NCI-H2029 treated with DMSO at 0.1 percent for 48 hours (cell line): ENCODE measurements around the gene CDC7.

Experiments used
- DNase-seq: peaks from one replicate; lab custom pipeline; 2025; lab: John Stamatoyannopoulos, UW

The CDC7 gene

DNA sequence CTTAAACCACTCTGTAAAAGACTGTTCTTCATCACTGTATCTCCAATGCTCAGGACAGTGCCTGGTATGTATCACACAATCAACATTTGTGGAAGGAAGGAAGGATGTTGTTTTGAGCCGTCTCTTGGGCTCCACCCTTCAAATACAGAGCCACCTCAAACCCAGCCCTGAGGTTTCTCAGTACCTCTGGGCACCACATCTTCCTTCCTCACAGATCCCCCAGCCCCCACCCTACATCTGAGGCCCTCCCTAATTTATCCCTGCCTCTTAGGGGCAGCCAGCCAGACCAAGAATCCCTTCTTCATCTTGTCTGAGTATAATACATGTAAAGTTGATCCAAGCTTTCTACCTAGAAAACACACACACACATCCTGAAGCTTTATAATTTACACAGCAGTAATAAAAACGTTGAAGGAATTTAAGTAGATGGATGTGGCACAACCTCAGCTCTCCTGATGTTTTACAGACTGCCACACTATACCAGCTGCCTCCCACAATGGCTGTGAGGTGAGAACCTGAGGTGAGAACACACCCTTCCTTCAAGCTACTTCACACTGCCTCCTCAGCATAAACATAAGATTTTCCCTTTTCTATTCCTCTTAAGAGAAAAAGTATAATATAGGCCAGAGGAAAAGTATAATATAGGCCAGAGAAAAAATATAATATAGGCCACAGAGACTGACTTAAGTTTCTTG, 48.5 kb downstream of the CDC7 start:
- DNase-seq = no peak

DNA sequence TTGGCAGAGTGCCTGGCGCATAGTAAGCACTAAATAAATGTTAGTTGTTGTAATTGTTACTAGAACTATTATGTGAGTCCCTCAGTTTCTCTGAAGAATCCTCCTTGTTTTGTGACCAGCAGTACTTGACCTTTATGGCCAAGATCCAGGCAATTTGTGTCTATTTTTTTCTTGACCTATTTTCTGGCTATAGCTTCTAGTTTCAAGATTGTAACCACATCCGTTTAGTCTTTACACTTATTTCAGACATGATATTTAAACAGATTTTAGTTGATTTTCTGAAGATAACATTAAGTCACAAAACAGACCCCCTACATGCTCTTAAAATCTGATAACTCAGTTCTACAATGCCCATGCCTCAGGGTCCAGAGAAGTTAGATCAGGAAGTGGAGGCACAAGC, 50.3 kb downstream of the CDC7 start:
- no peak for DNase-seq

DNA sequence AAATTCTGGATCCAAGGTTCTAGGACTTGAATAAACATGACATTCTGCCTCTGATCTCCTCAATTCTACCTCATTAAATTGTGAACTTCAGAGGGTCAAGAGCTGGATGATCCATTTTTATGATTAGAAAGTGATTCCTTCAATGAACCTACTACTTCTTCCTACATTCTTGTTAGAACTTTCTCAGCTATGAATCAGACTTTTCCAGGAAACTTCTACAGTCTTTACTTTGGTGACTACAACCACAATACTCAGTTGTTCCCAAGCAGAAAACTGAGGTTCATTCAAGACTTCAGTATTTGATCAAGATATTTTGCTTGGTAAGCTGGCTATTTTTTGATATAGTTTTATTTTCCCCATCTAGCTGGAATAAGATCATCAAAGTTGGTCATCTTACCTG, 51.4 kb downstream of the CDC7 start:
- DNase-seq = no peak

DNA sequence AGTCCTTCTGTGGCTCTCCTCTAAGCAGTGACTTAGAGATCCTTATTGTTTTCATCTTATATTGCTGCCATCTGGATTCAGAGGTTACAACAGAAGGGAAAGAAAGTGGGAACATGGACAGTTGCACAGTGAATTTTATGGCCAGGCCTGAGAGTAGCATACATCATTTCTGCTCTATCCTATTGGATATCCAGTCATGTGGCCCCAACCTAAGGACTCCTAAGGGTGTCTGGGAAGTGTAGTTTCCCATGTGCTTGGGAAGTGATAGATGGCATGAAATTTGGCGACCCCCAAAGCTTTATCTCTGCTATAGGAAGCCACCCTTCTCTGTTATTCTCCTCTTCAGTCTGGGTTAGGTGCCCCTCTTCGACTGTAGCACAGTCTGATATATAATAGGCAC, 51.9 kb downstream of the CDC7 start:
- no peak for DNase-seq

DNA sequence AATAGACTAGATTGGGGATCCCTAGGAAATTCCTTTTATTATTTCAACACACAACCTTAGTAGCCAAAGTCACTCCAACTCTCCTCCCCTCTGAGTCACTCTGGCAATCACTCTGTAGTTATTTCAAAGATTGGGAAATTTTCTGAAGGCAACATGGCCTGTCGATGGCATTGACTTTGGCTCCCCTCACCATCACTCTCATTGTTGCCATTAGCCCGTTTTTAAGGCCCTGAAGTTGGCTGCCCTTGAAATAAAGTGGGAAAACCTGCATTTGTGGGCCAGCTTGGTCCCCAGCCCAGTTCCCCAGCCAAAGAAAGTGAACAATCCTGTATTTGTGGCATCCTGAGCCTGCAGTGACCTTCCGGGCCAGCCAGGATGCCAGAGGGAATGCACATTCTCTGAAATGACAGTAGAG, 52.5 kb downstream of the CDC7 start:
- no peak for DNase-seq

DNA sequence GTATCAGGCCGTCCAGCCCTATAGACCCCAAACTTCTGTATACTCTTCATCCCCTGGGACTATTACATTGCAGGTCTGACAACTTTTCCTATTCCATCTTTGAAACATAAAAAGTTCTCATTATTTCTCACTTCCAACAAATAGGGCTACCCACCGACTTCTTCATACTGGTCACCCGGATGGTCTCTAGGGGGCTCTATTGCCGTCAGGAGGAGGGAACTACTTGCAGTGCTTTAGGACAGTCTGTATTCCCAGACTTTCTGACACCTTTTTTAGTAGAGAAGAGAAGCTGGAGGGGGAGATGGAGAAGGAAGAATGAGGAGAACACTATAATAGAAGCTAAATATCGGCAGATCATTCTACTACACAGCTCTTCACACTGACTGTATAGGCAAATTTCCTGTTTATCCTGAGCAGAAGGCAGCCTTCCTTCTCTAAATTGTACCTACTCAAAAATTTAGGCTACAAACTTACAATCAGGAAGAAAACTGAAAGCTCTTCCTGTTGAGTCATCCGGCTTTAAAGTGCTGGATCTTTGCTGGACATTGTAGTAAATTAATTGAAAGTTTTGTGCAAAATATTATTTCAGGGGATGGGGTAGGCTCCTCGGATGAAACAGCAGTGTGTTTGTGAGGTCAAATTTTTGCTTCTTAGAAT, 54.6 kb downstream of the CDC7 start:
- no peak for DNase-seq

DNA sequence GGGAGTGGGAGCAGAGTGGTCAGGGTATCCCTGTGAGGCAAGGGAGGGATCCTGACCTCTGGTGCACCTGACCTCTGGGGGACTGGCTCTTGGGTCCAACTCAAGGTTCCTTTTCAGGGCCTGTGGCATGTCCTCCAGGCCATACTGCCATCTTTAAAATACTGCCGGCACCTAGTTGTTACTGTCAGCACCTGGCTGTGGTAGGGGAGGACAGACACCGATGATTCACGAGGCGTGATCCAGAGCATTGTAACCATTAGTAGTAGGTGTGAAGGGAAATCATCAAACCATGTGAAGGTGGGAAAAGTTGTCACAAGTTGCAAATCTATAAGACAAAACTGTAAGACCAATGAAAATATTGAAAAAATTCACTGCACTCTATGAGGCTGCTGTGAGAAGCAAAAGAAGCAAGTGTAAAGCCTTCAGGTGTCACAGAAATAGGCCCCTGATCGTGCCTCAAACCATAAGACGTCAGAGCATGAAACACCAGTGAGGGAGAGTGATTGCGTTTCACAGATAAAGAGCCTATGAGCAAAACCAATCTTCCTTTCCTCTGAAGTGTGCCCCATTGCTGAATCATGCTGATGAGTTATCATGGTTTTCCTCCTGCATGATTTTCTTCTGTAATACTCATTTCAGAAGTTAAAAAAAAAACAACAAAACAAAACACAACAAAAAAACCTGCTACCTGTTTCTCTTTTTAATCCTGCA, 55.3 kb downstream of the CDC7 start:
- DNase-seq = no peak

DNA sequence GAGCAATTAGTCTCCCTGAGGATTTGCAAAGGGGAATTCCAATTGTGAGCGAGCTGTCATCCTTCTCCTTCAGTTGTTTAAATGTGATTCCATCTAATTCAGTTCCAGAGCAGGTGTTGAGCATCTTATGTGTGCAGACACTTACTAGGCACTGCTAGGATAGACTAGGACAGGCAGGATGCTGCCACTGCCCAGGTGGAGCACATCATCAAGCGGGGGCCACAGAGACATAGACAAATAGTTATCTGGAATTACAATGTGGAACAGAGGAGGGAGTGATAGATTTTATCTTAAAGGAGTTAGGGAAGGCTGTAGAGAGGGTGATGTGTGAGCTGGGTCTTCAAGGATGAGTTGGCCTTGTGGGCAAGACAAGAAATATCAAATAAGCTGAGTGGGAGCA, 55.9 kb downstream of the CDC7 start:
- DNase-seq = no peak

DNA sequence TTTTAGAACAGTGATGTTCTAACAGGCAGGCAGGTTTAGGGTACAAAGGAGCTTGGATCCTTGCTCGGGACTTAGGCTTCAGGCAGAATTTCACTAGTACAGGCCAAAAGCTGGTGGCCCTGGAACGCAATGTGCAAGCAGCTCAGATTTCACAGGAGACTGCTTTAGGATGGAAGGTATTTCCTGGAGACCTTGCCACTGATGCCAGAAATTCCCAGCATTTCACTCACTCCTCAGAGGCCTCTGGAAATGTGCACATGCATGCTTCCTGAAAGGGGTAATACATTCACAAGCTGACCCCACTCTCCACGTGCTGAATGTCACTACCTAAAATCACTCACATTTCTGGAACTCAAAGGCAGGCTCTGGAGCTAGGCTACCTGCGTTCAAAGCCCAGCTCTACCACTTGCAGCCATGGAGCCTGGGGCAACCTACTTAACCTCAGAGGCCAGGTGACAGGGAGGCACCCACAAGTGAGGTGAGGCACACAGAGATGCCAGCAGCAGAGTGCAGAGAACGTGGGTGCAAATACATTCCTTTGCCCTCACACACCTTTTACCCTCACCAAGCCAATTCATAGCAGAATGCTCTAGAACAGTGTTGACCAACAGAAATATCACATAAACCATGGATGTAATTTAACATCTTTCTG, 56.5 kb downstream of the CDC7 start:
- no peak for DNase-seq

DNA sequence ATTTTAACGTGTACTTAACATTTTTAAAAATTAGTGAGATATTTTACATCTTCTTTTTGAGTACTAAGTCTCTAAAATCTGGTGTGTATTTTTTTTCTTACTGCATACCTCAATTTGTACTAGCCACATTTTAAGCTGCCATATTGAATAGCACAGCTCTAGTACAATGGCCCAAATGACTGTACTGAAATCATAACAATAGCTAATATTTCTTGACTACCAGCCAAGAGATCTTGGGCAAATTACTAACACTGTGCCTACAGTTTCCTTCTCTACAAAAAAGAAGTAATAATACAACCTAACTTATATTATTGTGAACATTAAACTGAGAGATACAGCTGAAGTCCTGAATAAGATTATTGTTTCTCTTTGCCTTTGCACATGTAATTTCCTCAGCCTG, 57.2 kb downstream of the CDC7 start:
- DNase-seq = no peak

DNA sequence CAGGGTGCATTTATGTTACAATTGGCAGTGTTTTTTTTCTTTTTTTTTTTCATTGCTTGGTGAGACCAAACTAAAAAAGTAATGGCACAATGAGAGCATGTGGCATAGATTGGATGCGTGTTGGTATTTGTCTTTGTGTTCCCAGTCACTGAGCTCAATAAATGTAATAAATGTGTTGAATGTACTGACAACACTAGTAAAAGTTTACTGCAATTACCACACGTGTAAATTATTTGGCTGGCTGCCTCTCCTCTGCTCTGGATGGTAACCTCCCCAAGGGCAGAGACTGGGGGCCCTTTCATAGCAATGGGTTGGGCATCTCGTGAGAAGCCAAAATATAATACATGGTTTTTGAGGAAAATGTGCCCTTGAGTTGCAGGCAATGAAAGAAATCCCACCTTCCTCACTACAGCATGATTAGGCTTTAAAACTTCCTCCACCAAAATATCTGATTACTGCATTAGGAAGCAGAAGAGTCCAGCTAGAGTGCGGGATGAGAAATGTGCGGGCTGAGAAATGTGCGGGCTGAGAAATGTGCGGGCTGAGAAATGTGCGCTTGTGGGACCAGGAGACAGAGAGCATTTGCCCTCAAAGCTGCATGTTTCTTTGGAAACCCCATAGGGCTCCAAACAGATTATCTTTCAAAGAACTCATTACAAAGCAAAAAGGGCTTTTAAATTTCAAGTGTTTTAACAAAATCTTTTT, 58.5 kb downstream of the CDC7 start:
- no peak for DNase-seq

DNA sequence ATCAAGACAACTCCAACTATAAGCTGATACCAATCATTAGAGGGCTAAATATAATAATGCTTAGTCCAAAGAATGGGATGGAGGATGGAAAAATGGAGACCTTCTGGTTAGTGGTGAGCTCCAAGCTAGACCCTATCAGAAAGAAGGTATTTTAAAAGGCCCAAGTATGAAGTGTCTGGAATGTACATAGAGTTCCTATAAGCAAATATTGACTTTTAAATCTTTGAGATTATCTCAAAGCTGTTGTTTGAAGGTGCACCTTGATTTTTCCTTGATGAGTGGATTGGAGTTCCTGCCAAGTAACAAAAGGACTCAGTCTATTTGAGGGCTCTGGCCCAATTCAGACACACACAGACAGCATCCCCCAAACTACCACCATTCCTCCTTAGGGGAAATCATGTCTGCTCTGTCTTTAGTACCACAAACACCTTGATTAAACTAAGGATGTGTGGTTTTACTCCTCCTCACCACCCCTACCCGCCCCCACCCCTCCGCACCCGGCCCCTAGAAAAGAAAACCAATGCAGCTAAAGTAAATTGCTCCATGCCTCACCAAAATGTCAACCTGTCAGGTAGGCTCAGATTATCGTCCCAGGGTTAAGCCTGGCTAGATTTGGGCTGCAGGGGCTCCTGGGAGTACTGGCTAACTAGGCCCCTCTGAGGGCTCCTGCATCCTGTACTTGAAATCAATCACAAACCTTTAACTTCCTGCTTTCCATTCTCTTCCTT, 59.4 kb downstream of the CDC7 start:
- DNase-seq = no peak

DNA sequence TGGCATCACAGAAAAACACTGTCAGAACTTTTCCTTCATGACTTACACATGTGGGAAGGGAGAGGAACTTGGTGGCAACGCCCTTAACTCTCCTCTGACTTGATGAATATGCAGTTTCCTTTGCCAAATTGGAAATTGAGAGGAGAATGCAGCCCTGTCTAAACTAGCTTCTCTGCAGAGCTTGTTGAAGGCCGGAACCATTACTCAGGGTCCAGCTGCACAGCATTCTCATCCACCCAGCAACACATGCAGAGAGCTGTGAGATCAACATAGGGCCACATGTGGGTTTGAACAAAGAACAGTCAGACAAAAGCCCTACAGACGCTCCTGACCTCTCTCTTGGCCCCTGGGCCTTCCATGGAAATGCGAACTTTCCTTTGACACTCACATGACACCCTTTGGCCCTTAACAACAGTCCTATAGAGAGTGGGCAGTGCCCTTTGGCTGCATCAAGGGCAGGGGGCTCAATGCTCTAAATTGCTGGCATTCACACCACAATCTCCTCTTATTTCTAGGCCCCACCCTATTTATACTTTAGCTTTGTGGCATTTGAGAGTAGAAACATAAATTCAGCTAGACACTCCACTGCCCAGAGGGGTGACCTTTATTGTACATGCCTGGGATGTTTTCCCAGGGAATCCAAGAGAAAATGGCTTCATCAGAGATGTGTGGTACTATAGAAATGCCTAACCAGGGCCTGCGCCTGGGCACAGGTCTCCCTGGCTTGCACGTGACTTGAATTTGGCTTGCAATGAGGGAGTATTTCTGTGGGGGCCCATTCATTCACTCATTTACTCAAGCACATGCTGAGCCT, 64.4 kb downstream of the CDC7 start:
- DNase-seq = no peak

DNA sequence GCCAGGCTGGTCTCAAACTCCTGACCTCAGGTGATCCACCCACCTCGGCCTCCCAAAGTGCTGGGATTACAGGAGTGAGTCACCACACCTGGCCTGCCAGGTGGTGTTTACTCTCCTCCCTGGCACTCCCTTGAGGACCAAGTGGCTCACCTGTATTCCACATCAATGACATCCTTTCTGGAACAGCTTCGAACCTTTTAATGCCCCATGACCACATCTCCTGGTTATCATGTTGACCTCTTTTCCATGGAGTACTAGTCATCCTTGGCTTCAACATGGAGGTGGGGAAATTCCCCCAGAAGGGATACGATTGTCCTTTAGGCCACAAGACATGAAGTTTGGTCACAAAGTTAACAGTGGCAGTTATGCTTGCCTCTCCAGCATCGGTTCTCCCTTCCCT, 66.9 kb downstream of the CDC7 start:
- no peak for DNase-seq

DNA sequence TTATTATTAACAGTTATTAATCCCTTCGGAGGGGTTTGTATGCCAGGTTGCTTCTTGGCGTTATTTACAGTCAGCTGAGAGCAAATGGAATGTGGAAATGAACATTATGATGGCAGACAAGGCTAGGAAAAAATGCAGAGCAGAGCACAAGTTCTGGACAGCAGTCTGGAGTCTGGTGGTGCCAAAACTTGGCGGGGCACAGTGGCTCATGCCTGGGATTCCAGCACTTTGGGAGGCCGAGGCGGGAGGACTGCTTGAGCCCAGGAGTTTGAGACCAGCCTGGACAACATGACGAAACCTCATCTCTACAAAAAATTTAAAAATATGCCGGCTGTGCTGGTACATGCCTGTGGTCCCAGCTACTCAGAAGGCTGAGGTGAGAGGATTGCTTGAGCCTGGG, 67.6 kb downstream of the CDC7 start:
- DNase-seq = no peak

DNA sequence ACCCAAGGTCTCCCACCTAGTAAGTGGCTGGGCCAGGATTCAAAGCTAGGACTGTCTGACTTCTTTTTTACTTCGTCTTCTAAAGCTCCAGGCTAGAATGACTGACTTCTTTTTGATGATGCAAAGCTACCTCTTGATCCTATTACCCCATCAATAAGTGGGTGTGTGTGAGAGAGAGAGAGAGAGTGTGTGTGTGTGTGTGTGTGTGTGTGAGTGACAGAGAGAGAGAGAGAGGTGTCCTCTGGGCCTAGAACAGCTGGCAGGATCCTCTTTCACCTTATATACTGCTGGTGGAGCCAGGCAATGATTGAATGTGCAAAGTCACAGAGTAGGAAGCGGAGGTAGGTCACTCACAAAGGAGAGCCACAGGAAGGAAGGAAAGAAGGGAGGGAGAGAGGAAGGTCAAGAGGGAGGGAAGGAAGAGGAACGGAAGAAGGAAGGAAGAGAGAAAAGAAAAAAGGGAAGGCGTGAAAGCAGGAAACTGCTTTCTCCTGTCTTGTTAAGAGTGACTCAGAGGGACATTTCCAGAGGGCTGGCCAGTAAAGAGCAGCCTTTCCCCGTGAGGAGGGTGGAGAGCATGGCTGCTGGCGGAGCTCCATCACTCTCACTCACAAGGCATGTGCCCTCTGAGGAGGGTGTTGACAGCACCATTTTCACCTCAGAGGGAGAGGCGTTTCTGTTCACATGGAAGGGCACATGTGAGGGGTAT, 68.9 kb downstream of the CDC7 start:
- DNase-seq = no peak

DNA sequence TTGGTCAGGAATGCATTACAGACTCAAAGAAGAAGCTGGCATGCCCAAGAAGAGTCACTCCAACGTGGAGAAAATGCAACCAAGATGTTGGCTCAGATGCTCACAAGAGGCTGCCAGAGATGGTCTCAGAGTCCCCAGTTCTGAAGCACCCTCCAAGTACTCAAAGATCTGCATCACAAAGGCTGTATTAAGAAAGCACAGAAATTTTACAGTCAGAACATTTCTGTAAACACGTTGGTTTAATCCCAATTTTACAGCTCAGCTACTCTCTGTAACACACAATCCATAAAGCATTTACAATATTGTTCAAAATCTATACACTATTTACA, 69.4 kb downstream of the CDC7 start:
- no peak for DNase-seq

DNA sequence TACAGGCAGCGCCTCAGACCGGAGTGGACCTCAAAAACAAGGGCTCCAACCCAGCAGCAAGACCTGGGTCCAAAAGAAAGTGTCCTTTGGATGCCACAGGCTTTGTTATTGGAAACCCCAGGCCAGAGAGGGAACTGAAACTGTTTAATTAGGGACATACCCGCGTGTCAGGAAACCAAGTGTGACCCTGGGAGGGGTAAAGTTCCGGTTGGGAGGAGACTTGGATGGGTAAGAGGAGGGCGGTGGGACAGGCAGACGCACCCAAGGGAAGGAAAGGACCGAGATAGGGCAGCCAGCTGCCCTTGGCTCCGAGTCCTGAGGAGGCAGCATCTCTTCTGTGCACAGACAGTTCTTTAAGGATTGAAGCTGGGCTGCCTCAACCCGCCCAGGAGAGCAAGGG, 71.4 kb downstream of the CDC7 start:
- no peak for DNase-seq
